Activated B cell treated with CpG ODN at 0.5 μM for 24 hours (primary cell): ENCODE measurements around the gene UBALD2. TPM values are rescaled to one million over a fixed set of nuclear protein-coding genes. Genes with fewer than 3 reads are reported as not detected.
A peak's percentile ranks its signal among the peaks of the same experiment; 100 is the strongest.
"Not testable (repeated sequence)": the region's sequence is repeated elsewhere in the genome, so short reads cannot be mapped to it uniquely, and the experiment has no call there.

Experiments used
- ATAC-seq: fragments of 200-7000 bp; cut with Tn5 transposase; one replicate; pipeline ENCODE4 v1.10.0; 2021; ENCODE audit warnings: low read depth, mild to moderate bottlenecking, moderate library complexity
- CTCF ChIA-PET: fragments of 350-600 bp; sonication (Branson Sonifier 250); formaldehyde crosslinking; loops from one replicate; lab custom pipeline; 2021; ENCODE audit warnings: antibody characterized with exemption; lab: Charles Lee
- POLR2A ChIA-PET: fragments of 350-600 bp; sonication (Branson Sonifier 250); formaldehyde crosslinking; loops from one replicate; lab custom pipeline; 2021; ENCODE audit warnings: antibody characterized with exemption; lab: Charles Lee
- DNase-seq: peaks from one replicate; pipeline ENCODE4 v3.0.0; 2022
- H3K27ac Mint-ChIP-seq: one replicate; pipeline ENCODE4 v1.8.0; 2020; ENCODE audit warnings: mixed read lengths
- H3K27me3 Mint-ChIP-seq: one replicate; pipeline ENCODE4 v1.8.0; 2021; ENCODE audit warnings: mixed read lengths
- H3K36me3 Mint-ChIP-seq: one replicate; pipeline ENCODE4 v1.8.0; 2021; ENCODE audit warnings: low read depth, mixed read lengths
- H3K4me1 Mint-ChIP-seq: one replicate; pipeline ENCODE4 v1.8.0; 2021; ENCODE audit warnings: mixed read lengths
- H3K4me3 Mint-ChIP-seq: one replicate; pipeline ENCODE4 v1.8.0; 2020; ENCODE audit warnings: mild to moderate bottlenecking, mixed read lengths
- H3K9me3 Mint-ChIP-seq: one replicate; pipeline ENCODE4 v1.8.0; 2020; ENCODE audit warnings: mixed read lengths
- intact Hi-C: fragments of 100-400 bp; cut with micrococcal nuclease; formaldehyde crosslinking; loops from one replicate; pipeline ENCODE4 v1.15.1; 2024
- total RNA-seq: library from RNA; stranded (reverse); gene quantifications from 2 replicates; pipeline ENCODE4 v1.2.3, GENCODE V29; 2022
- TF ChIP-seq, protein P1 (sequence below): fragments of 200-600 bp; IDR thresholded peaks from one replicate; pipeline ENCODE4 v1.8.0; 2022; ENCODE audit warnings: antibody characterized with exemption, mild to moderate bottlenecking

UBALD2 gene
- total RNA-seq, 1 donor from 2014 or later, result 152 TPM

DNA sequence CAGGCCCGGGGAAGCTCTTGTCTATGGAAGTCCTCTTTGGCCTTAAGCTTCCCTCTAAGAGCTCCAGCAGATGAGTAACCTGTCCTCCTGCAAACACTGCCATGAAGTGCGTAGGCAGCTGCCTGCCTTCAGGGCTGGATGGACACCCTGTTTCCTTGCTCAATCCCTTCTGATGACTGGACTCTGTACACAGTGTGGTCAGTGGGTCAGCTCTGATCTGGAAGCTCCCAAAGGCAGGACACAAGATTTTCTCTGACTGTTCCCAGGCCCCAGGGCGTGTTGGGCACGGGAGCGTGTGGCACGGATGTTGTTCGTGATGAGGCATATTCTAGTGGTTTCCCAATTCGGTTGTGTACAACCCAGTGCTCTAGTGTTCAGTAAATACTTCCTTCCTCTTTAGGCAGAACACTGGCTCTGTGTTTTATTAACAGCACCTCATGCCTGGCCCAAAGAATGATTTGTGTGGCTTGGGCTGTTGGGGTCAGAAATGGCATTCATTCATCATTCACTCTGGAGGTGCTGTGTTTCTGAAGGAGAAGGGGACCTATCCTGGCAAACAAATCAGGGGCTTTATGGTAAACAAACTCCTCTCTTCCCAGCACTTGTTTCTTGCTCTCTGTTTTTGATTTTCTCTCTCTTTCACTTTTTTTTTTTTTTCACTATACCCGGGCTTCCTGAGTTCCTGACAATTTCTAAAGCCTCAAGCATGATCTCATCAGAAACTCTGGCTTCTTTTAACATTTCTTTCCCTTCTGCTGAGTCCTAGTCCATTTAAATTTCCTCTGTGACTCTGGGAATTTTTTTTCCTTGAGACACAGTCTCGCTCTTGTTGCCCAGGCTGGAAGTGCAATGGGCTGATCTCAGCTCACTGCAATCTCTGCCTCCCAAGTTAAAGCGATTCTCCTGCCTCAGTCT, 12.9 kb upstream of the UBALD2 start:
- H3K9me3 Mint-ChIP-seq, result no peaks in the 10 kb centered on the region
- peaks cover 41% of the 10 kb centered on the region for H3K4me1 Mint-ChIP-seq
- ChIA-PET POLR2A (interaction anchor here (0.7 to 3.8 kb wide), 6 partner anchors 9 to 397 kb away, joined by 3 to 29 read pairs (median 10); partner anchors contain the start of genes UBALD2 and WBP2), CTCF (interaction anchor here (1.1 kb wide), 1 partner anchor 70 kb away, joined by 3 read pairs; no protein-coding TSS in a partner anchor)
- peak; percentile 97 for ATAC-seq
- intact Hi-C loops, result loop anchor here (1.0 kb wide), 1 partner anchor 8 kb away; no protein-coding TSS in a partner anchor
- no peaks in the 10 kb centered on the region for H3K27me3 Mint-ChIP-seq
- H3K27ac Mint-ChIP-seq, result peak overlapping the region; percentile 85
- peak overlapping the region; percentile 73 for H3K4me3 Mint-ChIP-seq
- H3K36me3 Mint-ChIP-seq, result no peaks in the 10 kb centered on the region
- no peak for DNase-seq
- TF ChIP-seq, protein P1, sequence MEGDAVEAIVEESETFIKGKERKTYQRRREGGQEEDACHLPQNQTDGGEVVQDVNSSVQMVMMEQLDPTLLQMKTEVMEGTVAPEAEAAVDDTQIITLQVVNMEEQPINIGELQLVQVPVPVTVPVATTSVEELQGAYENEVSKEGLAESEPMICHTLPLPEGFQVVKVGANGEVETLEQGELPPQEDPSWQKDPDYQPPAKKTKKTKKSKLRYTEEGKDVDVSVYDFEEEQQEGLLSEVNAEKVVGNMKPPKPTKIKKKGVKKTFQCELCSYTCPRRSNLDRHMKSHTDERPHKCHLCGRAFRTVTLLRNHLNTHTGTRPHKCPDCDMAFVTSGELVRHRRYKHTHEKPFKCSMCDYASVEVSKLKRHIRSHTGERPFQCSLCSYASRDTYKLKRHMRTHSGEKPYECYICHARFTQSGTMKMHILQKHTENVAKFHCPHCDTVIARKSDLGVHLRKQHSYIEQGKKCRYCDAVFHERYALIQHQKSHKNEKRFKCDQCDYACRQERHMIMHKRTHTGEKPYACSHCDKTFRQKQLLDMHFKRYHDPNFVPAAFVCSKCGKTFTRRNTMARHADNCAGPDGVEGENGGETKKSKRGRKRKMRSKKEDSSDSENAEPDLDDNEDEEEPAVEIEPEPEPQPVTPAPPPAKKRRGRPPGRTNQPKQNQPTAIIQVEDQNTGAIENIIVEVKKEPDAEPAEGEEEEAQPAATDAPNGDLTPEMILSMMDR, result no peak

DNA sequence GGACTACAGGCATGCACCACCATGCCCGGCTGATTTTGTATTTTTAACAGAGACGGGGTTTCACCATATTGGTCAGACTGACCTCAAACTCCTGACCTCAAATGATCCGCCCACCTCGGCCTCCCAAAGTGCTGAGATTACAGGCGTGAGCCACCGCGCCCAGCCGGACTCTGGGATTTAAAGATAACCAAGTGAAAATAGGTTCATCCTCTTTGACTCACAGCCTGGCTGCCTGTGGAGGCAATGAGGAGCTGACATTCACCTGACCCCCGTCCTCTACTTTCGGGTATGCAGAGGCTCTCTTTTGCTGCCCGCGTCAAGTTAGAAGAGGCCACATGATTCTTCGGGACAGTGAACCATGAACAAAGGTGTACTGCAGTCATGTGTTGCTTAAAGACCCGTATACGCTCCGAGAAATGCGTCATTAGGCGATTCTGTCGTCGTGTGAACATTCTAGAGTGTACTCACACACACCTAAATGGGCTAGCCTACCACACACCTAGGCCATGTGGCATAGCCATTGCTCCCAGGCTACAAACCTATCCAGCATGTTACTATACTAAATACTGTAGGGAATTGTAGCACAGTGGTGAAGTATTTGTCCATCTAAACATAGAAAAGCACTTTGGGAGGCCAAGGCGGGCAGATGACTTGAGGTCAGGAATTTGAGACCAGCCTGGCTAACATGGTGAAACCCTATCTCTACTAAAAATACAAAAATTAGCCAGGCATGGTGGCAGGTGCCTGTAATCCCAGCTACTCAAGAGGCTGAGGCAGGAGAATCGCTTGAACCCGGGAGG, 12.0 kb upstream of the UBALD2 start:
- ChIA-PET POLR2A (interaction anchor here (0.5 to 3.8 kb wide), 4 partner anchors 9 to 305 kb away, joined by 4 to 29 read pairs (median 12); no protein-coding TSS in a partner anchor), CTCF (interaction anchor here (1.0 to 1.2 kb wide), 2 partner anchors 11 to 26 kb away, joined by 3 to 6 read pairs; no protein-coding TSS in a partner anchor)
- not testable (repeated sequence) for H3K27me3 Mint-ChIP-seq, DNase-seq, H3K9me3 Mint-ChIP-seq, H3K27ac Mint-ChIP-seq, ATAC-seq, H3K36me3 Mint-ChIP-seq
- intact Hi-C loops, result loop anchor here (1.0 kb wide), 1 partner anchor 7 kb away; no protein-coding TSS in a partner anchor
- H3K4me1 Mint-ChIP-seq, result peaks cover 36% of the 10 kb centered on the region
- H3K4me3 Mint-ChIP-seq, result peak overlapping the region; percentile 73

DNA sequence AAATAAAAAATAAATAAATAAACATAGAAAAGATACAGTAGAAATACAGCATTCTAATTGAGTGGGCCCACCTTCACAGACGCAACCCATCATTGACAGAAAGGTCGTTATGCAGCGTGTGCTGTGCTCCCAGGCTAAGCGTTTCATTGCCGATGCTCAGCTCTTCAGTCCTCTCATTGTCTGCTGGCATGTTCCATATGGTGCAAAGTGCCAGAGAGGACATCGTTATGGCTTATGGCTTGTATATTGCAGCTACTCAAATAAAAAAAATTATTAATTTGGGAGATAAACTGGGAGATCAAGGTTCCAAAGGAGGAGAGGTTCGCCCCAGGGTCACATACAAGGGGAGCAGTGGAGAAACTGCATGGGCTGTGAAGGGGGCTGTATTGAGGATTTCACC, 11.3 kb upstream of the UBALD2 start:
- Mint-ChIP-seq H3K27ac (peak overlapping the region; percentile 25), H3K4me3 (no peak overlapping the region), H3K4me1 (peaks cover 33% of the 10 kb centered on the region), H3K9me3 (no peaks in the 10 kb centered on the region), H3K36me3 (no peaks in the 10 kb centered on the region), H3K27me3 (no peaks in the 10 kb centered on the region)
- TF ChIP-seq, protein P1, result no peak
- ChIA-PET POLR2A (interaction anchor here (1.1 to 3.8 kb wide), 3 partner anchors 8 to 18 kb away, joined by 3 to 29 read pairs (median 5); no protein-coding TSS in a partner anchor), CTCF (interaction anchor here (1.0 to 1.2 kb wide), 2 partner anchors 11 to 25 kb away, joined by 3 to 6 read pairs; no protein-coding TSS in a partner anchor)
- intact Hi-C loops, result no loop called here
- no peak for DNase-seq
- no peak for ATAC-seq

DNA sequence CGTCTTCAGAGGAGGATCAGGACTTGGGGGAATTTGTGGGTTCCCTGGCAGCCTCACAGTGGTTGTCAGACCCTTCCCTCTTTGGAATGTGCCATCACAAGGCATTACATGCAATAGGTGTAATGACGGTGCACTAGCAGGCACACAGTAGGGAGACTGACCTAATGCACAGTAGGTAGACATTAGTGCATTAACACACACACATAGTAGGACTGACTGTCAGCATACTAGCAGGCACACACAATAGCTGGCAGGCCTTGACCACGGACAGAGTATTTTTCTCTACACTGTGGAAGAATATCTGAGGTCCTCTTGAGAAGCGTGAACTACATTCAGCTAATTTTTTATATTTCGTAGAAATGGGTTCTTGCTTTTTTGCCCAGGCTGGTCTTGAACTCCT, 10.9 kb upstream of the UBALD2 start:
- no peak for ATAC-seq
- H3K27me3 Mint-ChIP-seq, result no peaks in the 10 kb centered on the region
- no peaks in the 10 kb centered on the region for H3K36me3 Mint-ChIP-seq
- intact Hi-C loops, result no loop called here
- DNase-seq, result no peak
- H3K4me1 Mint-ChIP-seq, result peaks cover 35% of the 10 kb centered on the region
- POLR2A ChIA-PET, result interaction anchor here (1.1 to 3.8 kb wide), 4 partner anchors 8 to 17 kb away, joined by 3 to 29 read pairs (median 5); no protein-coding TSS in a partner anchor
- peak overlapping the region; percentile 25 for H3K27ac Mint-ChIP-seq
- no peaks in the 10 kb centered on the region for H3K9me3 Mint-ChIP-seq
- TF ChIP-seq, protein P1, result no peak
- CTCF ChIA-PET, result interaction anchor here (1.0 to 1.2 kb wide), 2 partner anchors 10 to 25 kb away, joined by 3 to 6 read pairs; no protein-coding TSS in a partner anchor
- no peak overlapping the region for H3K4me3 Mint-ChIP-seq

DNA sequence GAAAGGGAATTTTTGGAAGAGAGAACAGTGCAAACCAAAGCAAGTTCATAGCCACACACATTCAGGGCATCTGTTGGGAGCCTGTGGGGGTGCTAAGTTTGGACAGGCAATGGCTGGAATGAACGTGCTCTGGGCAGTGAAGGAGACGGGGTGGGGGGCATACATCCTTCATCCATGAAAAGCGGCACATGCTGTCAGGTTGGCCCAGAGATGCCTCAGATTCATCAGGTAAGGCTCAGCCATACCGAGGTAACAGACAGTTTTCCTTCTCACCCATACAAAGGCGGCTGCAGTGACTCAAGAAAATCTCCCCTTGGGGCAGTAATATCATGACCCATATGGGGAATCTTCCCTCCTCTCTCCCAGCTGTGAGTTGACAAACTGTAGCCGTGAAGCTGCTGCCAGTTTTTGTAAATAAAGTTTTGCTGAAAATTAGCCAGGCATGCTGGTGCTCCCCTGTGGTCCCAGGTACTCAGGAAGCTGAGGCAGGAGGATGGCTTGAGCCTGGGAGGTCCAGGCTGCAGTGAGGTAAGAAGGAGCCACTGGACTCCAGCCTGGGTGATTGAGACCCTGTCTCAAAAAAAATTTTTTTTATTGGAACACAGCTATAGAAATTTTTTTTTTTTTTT, 9.2 kb upstream of the UBALD2 start:
- no peak overlapping the region for H3K27ac Mint-ChIP-seq
- peaks cover 51% of the 10 kb centered on the region for H3K4me1 Mint-ChIP-seq
- DNase-seq (no peak), ATAC-seq (no peak)
- no peaks in the 10 kb centered on the region for H3K36me3 Mint-ChIP-seq
- TF ChIP-seq, protein P1, result no peak
- no peaks in the 10 kb centered on the region for H3K9me3 Mint-ChIP-seq
- ChIA-PET CTCF (no interaction called here), POLR2A (interaction anchor here (0.6 to 1.7 kb wide), 4 partner anchors 9 to 66 kb away, joined by 3 to 11 read pairs (median 6); partner anchors contain the start of gene UBALD2)
- H3K4me3 Mint-ChIP-seq, result no peak overlapping the region
- intact Hi-C loops, result no loop called here
- H3K27me3 Mint-ChIP-seq, result no peaks in the 10 kb centered on the region

DNA sequence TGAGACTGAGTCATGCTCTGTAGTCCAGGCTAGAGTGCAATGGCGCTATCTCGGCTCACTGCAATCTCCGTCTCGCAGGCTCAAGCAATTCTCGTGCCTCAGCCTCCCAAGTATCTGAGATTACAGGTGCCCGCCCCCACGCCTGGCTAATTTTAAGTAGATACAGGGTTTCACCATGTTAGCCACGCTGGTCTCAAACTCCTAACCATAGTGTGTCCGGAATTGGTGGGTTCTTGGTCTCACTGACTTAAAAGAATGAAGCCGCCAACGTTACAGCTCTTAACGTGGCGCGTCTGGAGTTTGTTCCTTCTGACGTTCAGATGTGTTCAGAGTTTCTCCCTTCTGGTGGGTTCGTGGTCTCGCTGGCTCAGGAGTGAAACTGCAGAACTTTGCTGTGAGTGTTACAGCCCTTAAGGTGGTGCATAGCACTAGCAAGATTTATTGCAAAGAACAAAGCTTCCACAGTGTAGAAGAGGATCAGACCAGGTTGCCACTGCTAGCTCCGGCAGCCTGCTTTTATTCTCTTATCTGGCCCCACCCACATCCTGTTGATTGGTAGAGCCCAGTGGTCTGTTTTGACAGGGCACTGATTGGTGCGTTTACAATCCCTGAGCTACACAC, 8.6 kb upstream of the UBALD2 start:
- POLR2A ChIA-PET, result interaction anchor here (0.6 to 1.7 kb wide), 5 partner anchors 8 to 66 kb away, joined by 3 to 11 read pairs (median 5); partner anchors contain the start of gene UBALD2
- H3K4me3 Mint-ChIP-seq, intact Hi-C loops, H3K27me3 Mint-ChIP-seq, CTCF ChIA-PET, H3K27ac Mint-ChIP-seq, H3K9me3 Mint-ChIP-seq, DNase-seq, ATAC-seq, H3K36me3 Mint-ChIP-seq: not testable (repeated sequence)
- H3K4me1 Mint-ChIP-seq, result peaks cover 51% of the 10 kb centered on the region
